ENCODE results near the gene HCCS. TPM values are rescaled to one million over a fixed set of nuclear protein-coding genes. Genes with fewer than 3 reads are reported as not detected.

The HCCS gene
- total and polyA plus RNA-seq, 2 of the 8 experiments (the other 6 are each of a cell fraction or from before 2014, with no cell fraction given) = 11.9 to 29.9 TPM

DNA sequence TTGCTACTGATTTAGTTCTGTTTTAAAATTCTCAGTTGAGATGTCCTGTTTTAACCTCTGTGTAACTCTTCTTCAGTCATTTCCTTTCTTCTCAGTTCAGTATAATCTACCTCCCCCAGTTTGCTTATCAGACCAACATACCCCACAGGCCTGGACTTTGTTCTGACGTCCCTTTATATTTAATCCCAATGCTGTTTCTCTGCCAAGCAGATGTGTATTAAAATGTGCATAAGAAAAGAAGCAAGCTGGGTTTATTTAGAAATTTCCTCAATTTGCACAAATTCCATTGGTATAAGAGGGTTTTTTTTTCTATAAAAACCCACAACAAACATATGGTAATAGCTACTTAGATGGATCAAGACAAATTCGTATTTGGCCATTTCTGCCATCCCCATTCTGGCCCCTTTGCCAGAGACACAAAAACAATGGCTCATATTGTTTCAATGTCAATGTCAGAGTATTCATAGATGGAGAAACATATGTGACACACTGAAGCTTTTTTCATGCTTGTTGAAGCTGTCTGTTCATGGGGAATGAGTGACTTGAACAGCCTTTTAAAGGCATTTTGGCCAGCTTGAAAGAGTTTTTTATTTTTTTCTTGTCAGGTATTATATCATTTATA lies 24.5 kb downstream of the HCCS start (continued):
- TF ChIP-seq, protein P1, sequence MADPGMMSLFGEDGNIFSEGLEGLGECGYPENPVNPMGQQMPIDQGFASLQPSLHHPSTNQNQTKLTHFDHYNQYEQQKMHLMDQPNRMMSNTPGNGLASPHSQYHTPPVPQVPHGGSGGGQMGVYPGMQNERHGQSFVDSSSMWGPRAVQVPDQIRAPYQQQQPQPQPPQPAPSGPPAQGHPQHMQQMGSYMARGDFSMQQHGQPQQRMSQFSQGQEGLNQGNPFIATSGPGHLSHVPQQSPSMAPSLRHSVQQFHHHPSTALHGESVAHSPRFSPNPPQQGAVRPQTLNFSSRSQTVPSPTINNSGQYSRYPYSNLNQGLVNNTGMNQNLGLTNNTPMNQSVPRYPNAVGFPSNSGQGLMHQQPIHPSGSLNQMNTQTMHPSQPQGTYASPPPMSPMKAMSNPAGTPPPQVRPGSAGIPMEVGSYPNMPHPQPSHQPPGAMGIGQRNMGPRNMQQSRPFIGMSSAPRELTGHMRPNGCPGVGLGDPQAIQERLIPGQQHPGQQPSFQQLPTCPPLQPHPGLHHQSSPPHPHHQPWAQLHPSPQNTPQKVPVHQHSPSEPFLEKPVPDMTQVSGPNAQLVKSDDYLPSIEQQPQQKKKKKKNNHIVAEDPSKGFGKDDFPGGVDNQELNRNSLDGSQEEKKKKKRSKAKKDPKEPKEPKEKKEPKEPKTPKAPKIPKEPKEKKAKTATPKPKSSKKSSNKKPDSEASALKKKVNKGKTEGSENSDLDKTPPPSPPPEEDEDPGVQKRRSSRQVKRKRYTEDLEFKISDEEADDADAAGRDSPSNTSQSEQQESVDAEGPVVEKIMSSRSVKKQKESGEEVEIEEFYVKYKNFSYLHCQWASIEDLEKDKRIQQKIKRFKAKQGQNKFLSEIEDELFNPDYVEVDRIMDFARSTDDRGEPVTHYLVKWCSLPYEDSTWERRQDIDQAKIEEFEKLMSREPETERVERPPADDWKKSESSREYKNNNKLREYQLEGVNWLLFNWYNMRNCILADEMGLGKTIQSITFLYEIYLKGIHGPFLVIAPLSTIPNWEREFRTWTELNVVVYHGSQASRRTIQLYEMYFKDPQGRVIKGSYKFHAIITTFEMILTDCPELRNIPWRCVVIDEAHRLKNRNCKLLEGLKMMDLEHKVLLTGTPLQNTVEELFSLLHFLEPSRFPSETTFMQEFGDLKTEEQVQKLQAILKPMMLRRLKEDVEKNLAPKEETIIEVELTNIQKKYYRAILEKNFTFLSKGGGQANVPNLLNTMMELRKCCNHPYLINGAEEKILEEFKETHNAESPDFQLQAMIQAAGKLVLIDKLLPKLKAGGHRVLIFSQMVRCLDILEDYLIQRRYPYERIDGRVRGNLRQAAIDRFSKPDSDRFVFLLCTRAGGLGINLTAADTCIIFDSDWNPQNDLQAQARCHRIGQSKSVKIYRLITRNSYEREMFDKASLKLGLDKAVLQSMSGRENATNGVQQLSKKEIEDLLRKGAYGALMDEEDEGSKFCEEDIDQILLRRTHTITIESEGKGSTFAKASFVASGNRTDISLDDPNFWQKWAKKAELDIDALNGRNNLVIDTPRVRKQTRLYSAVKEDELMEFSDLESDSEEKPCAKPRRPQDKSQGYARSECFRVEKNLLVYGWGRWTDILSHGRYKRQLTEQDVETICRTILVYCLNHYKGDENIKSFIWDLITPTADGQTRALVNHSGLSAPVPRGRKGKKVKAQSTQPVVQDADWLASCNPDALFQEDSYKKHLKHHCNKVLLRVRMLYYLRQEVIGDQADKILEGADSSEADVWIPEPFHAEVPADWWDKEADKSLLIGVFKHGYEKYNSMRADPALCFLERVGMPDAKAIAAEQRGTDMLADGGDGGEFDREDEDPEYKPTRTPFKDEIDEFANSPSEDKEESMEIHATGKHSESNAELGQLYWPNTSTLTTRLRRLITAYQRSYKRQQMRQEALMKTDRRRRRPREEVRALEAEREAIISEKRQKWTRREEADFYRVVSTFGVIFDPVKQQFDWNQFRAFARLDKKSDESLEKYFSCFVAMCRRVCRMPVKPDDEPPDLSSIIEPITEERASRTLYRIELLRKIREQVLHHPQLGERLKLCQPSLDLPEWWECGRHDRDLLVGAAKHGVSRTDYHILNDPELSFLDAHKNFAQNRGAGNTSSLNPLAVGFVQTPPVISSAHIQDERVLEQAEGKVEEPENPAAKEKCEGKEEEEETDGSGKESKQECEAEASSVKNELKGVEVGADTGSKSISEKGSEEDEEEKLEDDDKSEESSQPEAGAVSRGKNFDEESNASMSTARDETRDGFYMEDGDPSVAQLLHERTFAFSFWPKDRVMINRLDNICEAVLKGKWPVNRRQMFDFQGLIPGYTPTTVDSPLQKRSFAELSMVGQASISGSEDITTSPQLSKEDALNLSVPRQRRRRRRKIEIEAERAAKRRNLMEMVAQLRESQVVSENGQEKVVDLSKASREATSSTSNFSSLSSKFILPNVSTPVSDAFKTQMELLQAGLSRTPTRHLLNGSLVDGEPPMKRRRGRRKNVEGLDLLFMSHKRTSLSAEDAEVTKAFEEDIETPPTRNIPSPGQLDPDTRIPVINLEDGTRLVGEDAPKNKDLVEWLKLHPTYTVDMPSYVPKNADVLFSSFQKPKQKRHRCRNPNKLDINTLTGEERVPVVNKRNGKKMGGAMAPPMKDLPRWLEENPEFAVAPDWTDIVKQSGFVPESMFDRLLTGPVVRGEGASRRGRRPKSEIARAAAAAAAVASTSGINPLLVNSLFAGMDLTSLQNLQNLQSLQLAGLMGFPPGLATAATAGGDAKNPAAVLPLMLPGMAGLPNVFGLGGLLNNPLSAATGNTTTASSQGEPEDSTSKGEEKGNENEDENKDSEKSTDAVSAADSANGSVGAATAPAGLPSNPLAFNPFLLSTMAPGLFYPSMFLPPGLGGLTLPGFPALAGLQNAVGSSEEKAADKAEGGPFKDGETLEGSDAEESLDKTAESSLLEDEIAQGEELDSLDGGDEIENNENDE (IDR thresholded peaks at IDR 0.05; ENCODE audit: insufficient replicate concordance, low read length) = no peak
- no peak for TF ChIP-seq POLR2AphosphoS5 (IDR thresholded peaks at IDR 0.05; ENCODE audit: low read depth, low read length)
- TF ChIP-seq CHD2 (IDR thresholded peaks at IDR 0.05; ENCODE audit: low read length) = no peak
- TF ChIP-seq SUZ12 (IDR thresholded peaks at IDR 0.05; ENCODE audit: low read length) = no peak
- TF ChIP-seq RXRA (IDR thresholded peaks at IDR 0.05; ENCODE audit: insufficient read depth, low read depth, low read length) = no peak

Data from H1 (cell line).